Hematopoietic multipotent progenitor cell treated with erythropoietin and hydrocortisone succinate and interleukin-3 and kit ligand, for 17 days (in vitro differentiated cells): Measurements from ENCODE around the gene NOC3L.

Experiments used
- DNase-seq: peaks from one replicate; pipeline ENCODE4 v3.0.0-alpha.2; 2015; ENCODE audit warnings: low spot score

The NOC3L gene

DNA sequence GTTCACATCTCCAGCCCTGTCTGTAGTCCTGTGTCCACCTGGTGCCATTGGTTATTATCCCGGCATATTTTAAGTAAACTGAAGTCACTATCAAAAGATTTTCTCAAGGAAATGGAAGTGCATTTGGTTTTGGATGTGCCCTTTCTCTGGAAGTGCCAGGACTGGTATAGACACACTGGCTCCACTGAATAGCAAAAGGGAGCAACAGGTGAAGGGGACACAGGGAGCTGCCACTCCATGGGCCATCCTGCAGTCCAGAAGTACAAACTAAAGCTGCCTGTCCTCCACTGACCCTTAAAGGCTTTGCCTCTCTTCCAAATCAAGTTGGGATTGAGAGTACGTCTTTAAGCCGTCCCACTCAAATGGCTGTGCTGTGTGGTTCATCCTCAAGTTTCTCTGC lies 62.7 kb downstream of the NOC3L start:
- DNase-seq = no peak

DNA sequence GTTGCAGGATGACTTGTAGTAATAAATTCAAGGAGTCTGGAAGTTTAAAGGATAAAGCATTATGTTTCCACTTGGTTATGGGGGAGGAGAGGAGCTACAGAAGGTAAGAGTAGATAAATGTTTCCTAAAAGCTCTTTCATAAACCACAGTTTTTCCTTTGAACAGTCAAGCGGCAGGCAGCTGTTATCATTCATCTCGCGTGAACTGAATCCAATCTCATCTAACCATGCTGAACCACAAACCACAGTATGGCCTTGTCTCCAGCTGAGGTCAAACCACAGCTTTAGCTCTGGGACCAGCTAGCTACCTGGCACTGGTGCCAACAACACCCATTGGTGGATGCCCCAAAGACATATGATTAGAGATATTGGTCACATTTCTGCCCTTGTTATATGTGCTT lies 63.3 kb downstream of the NOC3L start:
- DNase-seq = no peak

DNA sequence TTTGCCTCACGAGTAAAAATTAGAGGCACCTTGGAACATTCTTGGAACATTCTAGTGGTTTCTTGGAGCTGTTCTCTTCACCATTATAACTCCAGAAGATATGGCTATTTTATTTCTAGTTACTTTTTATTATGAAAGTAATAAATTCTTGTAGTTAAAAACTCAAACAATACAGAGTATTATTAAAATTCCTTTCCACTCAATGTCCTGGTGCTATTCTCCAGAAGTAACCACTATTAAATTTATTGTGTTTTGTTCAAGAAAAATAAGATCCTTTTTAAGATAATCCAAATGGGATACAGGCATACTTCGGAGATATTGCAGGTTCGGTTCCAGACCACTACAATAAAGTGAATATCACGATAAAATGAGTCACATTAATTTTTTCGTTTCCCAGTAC lies 68.6 kb downstream of the NOC3L start:
- DNase-seq = no peak

DNA sequence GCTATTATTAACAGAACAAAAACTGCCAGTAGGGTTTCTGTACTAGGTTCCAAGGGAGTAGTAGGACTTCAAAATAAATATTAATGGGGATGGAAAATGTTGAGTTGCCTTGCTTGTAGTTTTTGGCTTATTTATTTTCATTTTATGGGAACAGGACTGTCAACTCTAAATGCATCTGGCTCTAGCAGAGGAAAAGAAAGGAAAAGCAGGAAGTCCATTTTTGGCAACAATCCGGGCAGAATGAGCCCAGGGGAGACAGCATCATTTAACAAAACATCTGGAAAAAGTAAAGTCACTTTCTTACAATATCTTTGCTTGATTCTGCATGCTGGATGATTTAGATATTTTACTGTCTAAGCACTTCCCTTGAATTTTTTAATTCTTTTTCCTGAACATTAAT lies 69.4 kb downstream of the NOC3L start:
- no peak for DNase-seq

DNA sequence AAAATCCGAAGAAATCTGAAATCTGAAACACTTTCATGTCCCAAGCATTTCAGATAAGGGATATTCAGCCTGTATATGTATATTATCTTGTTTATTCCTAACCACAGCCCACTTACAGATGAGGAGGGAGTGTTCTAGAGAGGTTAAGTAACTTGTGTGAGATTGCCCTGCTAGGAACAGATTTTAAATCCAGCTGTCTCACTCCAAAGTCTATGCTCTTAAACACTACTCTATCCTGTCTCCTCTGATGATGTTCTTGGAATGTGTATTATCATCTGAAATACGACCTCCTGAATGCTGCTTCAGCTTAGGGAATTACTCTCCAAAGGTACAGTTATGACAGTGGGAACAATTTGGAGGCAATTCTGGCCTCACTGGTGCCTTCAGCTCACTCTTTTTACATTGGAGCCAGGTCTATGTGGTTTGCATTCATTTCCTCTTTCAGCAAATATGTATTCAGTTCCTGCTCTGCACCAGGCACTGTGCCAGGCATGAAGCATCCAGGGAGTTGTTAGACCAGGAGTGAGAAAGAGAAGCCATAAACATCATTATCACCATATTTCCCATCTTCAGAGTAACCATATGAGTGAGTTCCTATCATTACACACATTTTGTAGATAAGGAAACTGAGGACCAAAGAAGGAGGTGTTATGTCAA lies 70.2 kb downstream of the NOC3L start:
- DNase-seq = no peak

DNA sequence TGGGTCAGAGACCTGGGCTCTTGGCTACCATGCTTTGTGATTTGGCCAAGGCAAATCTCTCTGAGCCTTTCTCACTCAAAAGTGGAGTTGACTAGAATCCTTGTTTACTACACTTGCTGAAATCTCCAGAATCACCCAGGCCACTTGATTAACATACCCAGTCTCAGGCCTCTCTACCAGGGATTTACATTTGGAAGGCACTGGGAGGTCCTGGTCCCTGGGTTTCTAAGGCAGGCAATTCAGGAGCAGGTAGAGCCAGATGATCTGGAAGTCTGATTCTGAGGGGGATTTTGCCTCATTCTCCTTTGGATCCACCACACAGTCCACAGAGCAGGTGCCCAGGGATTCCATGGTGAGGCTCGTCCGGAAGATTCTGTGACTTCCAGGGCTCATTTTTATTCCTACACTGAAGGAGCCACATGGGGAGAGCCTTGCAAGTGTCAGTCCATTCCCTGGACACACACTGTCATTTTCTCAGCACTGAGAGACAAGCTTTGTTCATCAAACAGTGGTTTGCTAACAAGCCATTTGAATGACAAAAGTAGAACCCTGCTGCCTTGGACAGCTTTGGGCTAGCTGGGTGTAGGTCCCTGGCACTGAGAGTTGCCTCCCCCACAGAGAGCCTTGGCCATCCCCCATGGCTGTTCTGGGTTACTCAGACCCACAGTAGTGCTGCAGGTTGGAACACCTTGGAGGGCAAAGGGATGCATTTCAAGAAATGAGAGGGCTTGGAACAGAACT lies 74.2 kb downstream of the NOC3L start:
- no peak for DNase-seq

DNA sequence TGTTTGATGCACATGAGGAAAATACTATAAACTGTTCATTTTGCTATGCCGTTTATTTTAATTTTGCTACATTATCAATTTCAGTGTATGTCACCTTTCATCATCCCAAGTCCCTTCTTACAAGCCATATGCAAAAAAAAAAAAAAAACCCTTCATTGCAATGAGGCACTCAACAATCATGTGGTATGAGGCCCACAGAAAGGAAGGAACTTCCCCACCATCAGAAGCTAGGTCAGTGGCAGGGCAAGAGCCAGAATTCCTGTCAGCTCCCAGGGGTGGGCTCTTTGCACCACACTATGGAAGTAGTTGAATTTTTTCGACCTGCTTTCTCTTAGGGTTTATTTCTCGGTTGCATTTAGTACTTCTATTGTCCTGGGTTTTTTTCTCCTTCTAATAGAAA lies 75.4 kb downstream of the NOC3L start:
- no peak for DNase-seq

DNA sequence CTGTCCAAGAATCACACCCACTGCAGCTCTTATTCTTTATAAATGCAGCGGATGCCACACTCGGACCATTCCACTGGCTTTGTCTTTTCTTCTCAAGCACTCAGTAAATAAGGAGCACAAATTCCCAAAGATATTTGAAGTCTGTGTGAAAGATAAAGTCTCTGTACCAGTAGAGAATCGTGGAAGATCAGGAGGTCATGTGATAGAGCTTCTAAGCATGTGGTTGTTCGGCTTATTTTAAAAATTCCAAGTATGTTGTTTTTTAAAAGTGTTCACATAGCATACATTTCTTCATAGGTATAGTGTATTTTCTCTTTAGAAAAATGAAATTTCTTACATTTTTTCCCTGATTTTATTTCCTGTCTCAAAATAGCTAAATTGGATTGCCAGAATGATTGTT lies 75.8 kb downstream of the NOC3L start:
- no peak for DNase-seq

DNA sequence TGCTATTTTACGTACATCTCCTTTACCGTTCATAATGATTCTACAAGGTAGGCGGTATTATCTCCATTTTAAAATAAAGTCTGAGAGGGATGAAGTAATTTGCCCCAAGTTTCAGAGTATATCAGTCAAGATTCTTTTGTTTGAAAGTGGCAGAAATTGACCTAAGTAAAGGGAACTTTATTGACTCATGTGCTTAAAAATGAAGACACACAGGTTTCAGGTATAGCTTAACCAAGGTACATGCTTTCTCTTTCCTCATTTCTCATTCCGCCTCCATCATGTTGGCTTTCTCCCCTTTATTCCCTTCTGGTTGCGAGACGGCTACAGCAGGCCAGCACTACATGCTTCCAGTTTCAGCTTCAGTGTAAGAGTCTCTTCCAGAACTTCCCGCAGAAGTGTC lies 77.5 kb downstream of the NOC3L start:
- no peak for DNase-seq
